HG03139 (cell line): ENCODE results near the gene ATP5F1B.
"Not testable (repeated sequence)": the region's sequence is repeated elsewhere in the genome, so short reads cannot be mapped to it uniquely, and the experiment has no call there.

ENCODE experiments used
- ATAC-seq: cut with Tn5 transposase; IDR thresholded peaks from one replicate; pipeline ENCODE4 v1.9.1; 2021; ENCODE audit not compliant: unreplicated experiment

The ATP5F1B gene

DNA sequence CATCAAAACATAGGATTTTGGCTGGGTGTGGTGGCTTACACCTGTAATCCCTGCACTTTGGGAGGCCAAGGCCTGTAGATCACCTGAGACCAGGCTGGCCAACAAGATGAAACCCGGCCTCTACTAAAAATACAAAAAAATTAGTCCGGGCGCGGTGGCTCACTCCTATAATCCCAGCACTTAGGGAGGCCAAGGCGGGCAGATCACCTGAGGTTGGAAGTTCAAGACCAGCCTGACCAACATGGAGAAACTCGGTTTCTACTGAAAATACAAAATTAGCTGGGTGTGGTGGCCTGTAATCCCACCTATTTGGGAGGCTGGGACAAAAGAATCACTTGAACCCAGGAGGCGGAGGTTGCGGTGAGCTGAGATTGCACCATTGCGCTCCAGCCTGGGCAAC, 2.2 kb upstream of the ATP5F1B start:
- not testable (repeated sequence) for ATAC-seq

DNA sequence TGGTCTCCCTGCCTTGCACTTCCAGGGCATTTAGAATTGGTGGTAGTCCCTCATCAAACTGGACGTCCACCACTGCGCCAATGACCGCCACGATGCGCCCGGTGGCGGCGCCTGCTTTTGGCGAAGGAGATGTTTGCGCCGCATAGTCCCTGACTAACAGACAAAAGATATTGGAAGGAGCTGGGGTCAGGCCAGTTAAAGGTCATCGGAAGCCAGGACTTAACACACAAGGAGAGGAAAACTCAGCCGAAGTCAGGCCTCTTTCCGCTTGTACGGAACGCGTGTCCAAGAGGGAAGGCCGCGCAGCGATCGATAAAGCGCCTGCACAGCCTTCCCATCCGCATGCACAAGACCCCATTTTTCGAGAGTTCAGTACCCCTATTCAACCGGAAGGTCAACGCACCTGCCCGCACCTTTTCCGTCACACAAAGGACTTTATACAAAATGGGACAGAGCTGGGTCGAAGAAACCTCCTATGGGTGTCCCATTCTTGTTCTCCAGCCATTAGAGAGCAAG, 525 bp downstream of the ATP5F1B start:
- ATAC-seq: no peak

DNA sequence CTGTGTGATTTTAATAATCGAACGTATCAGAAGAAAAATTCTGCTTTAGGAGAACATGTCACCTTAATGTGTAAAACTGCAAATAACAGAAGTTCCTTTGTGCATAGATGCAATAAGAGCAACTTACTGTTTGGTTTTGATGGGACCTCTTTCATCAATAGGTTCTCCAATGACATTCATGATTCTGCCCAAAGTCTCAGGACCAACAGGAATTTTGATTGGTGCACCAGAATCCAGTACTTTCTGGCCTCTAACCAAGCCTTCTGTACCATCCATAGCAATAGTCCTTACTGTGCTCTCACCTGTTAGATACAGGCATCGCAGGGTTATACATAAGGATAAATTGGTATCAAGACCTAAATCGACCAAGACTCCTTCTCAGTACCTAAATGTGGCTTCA, 1.1 kb downstream of the ATP5F1B start:
- no peak for ATAC-seq

DNA sequence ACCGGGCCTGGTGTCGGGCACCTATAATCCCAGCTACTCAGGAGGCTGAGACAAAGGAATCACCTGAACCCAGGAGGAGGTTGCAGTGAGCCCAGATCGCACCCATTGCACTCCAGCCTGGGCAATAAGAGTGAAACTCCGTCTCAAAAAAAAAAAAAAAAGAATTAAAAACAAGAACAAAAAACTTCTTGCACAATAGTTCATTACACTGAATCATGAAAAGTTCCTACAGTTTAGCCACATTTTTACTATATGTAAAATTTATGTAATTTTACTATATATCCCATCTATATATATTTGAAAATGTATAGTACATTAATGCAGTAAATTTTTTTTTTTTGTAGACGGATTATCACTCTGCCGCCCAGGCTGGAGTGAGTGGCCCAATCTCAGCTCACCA, 4.6 kb downstream of the ATP5F1B start:
- no peak for ATAC-seq

DNA sequence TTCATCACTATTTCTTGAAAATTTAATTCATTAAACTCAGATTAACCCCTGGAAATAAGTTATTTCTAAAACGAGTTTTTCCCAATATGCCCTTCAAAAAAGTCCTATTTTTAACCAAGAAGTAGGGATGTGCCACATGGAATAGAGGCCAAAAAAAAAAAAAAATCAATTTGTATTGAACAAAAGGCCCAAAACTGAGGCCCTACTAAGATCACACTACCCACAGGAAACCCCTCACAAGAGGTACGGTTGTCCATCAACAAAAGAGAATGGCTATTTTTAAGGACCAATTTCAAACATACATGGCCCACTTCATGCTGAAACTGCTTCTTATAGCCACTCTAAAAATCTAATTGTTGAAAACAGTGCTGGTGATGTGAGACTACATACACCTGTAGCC, 8.2 kb downstream of the ATP5F1B start:
- no peak for ATAC-seq

DNA sequence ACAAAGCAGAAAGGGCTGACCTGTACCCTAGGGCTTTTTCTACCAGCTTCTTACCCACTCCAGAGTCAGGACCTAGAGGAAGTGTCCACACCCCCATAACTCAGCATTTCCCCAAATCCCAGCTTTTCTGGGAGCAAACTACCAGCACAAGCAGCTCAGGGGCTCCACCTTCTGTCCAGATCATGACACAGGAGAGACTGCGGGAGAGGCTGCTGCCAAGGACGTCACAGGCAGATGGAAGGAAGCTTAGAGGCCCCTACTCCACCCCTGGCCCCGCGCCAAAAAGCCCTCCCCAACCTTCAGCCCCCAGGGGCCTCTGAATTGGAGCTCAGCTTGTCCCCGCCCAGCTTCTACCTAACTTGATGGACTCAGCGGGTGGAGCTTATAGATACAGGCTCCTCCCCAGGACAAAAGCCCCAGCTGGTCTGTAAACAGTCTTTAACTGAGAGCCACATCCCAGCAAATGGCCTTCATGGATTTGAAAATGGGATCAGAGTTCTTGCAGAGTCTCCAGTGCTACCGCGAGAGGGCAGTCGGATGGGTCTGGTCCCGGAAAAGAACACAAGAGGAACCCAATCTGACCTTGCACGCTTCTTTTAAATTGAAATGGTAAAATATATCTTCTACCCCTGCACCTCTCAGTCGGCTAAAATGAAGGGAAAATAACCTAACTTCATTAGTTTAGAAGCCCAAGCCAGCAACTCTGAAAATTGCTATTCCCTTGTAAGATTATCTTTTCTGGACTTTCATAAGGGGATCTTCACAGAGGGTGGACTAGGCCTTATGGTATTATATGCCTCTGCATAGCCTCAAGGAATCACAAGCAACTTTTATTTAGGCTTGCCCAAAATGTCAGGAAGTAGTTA, 8.9 kb downstream of the ATP5F1B start:
- ATAC-seq: peak; percentile 37

DNA sequence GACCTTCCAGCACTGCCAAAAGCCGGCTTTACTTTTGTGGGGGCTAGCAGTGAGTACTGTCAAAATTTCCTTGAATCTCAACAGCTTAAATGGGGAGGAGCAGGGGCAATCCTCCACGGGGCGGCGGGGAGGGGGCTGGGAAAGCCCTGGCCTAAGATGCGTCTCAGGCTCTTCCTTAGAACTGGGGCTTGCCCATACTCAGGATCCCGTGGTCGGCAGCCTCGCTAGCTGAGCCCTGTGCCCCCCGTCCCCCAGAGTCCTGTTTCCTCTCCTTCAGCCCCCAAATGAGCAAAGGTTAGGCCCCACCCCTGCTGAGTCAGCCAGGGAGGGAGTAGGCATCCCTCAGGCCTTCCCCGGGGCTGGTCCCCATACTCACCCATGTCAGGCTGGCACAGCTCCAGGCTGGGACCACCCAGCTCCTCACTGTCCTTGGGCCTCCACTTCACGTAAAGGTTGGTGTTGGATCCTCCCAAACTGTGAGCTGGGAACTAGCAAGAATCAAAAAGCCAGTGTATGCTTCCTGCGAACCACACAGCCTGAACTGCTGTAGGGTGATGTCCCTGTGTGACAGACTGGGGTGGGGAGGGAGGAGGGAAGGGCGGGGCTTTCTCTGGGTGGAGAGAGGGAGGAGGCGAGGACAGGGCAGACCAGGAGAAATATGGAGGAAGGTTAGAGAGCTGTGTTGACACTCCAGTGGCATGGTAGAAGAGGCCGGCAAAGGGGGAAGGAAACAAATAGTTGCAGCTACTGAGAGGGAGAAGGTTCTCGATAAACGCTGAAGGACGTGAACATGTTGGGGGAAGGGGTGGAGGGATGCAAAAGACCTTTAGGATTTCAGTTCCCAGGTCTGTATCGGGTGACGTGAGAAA, 9.7 kb downstream of the ATP5F1B start:
- peak; percentile 41 for ATAC-seq

DNA sequence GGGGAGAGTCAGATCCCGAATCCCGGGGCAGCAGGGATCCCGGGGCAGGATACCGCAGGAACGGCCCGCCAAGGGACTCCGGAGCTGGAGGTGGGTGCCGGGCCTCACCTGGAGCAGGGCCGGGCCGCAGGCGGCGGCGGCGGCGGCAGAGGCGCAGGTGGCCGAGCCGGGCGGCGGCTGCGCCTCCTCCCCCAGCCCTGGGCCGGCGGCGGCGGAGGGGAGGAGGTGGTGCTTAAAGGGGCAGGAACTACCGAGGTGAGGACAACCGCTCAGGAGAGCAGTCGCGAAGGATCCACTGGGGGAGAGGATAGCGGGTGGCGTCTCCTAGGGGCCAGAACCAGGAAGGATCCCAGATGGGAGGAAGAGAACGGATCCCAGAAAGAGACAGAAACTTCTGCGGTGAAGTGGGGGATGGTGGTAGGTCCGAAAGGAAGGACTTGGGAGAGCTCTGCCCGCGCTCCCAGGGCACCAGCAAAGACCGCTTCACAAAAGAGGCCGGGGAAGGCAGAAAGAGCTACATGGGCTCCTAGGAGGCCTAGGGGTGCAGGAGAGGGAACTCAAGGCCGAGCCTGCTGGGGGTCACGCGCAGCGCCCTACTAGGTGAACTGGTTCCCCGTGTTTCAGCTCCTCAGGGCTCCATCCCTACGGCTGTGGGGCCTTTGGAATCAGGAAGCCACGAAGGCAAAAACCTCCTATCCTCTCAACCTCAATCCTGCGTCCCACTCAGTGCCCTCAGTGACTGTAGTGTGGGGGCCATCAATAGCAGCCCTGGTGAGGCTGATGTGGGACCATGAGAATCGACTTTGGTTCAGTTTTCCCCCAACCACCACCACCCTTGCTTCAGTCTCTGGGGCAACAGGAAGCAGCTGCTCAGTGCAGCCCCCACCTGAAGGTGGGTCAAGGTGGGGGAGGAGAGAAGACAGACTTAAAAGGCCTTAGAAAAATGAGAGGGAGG, 10.7 kb downstream of the ATP5F1B start:
- no peak for ATAC-seq

DNA sequence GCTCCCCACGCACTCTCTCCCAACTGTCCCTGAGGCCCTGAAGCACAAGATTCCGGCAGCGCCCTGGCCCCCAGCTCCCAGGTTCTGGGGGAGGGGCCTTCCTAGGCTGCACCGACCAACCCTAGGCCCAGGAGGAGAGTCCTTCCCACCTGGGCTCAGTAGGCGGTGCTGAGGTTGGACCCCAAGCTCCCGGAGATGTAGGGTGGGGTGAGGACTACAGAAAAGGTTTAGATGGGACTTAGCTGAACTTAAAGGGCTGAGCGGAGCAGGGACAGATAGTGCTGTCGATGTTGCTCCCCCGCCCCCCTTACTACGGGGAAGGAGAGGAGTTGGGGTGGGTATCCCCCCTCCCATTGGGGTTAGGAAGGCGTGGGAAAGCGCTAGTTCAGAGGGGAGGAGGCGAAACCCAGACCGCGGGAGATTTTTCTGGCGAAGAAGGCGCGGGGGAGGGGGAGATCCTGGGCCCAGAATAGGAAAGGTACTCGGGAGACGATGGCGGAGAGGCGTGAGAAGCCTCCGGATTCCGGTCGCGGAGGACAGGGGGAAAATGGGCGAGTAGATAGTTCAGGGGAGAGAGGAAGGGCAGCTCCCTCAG, 11.4 kb downstream of the ATP5F1B start:
- ATAC-seq: no peak

DNA sequence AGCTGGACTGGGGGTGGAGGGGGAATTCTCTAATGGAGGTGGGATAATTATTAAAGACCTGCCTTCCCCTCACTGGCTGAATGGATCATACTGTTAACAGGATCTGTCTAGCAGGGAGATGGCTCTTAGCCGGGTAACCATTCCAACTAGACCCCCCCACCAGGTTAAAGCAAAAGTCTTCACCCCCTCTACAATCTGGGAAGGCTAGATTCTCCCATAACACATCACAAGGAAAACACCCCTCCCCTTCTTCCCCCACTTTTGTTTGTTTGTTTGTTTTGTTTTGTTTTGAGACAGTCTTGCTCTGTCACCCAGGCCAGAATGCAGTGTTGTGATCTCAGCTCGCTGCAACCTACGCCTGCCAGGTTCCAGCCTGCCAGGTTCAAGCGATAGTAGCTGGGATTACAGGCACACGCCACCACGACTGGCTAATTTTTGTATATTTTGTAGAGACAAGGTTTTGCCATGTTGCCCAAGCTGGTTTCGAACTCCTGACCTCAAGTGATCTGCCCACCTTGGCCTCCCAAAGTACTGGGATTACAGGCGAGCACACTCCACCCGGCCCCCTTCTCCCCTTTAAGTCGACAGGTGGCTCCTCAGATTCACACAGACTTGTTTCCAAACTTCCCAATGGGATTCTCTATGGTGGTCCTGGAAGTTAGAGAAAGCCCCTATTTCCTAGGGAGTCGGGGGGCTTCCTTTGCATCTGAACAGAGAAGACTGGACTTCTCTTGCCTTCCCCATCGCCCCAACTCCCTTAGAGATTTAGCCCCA, 12.1 kb downstream of the ATP5F1B start:
- no peak for ATAC-seq

DNA sequence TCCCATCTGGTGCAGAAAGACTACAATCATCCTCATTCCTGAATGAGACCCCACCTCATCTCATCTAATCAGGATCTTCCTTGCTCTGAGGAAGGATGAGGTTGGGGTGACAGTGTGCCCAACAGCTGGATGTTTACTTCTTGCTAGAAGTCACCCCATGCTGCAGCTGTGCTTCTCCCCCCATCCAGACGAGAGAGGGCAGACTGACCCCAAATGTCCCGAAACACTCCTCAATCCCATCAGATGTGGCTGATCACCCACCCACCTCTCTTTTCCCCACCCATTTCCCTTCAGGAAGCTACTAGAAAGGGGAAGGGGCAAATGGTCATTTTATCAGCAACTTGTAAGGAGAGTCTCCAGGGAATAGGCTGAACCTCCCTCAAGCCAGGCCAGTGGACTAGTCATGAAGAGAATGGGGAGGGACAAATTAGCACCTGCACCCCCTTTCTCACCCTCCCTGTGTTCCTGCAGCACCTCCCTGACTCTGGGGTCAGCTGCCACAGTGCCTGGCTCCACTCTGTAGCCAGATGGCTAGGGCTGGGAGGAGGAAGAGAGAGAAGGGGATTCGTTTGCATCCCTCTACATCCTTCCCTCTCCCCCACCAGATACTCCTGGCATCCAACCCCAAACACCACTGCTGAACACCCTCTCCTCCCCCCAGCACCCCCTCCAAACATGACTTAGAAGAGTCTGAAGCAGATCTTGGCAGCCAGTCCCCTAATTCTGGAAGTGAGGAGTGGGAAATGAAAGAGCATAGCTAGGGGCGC, 12.9 kb downstream of the ATP5F1B start:
- ATAC-seq: no peak

DNA sequence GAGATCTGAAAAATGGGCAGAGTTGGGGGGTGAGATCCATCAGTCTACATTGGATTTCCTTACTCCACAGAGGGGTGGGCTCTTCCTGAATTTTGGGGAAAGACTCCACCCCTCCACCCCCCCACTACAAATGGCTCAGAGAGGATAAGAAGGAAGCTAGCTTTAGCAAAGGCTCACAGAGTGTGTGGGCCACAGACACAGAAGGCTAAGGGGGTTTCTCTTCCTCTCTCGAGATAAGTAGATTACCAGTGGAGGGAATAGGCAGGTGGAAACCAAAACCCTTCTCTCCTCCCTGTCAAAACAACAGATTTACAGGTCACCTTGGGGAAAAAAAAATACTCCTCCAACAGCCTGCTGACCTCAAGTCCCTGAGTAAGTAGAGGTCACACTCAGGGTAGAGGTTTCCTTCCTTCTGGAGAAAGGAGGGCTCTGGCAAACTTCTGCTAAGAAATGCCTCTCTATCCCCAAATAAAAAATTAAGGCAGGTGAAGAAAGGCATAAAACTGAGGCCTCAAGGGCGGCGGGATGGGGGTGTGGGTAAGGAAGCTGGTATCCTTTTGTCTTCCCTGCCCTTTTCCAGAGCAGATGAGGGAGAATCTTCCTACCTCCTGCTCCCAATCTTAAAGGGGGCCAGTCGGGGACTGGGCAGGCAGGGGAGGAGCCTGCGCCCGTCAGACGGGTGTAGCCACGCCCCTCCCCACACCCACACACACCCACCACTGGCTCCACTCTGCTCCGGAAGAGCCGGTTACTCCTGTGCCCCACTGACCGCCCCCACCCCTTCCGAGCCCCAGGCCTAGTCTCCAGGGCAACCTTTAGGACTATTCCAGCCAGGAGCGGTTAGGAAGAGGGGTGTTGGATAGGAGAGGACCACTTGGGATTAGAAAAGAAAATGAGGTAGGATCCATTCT, 13.7 kb downstream of the ATP5F1B start:
- ATAC-seq: no peak

DNA sequence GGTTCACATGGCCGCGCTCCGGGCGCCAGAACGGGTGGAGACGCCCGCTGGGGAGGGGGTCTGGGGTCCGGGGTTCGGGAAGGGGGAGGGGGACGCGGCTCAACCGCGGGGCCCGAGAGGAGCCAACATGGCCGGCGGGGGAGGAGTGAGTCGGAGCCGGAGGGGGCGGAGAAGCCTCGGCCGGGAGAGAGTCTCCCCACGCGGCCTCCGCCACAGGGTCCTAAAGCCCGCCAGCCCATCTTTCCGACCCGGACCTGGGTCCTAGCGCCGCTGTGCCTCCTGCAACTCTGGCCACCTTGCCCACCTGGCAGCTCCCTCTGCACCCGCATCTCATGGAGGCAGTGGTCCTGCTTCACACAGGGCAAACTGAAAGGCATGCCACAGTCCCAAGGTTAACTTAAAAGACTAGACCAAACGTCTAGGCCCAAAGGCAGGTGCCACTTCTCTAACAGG, 15.6 kb downstream of the ATP5F1B start, which contains the start of gene BAZ2A:
Gene BAZ2A (minus strand): TSS at position 147 of the 453 bp plus-strand sequence. CDS start 12,796 bp downstream, outside the sequence.
- peak; percentile 48 for ATAC-seq

DNA sequence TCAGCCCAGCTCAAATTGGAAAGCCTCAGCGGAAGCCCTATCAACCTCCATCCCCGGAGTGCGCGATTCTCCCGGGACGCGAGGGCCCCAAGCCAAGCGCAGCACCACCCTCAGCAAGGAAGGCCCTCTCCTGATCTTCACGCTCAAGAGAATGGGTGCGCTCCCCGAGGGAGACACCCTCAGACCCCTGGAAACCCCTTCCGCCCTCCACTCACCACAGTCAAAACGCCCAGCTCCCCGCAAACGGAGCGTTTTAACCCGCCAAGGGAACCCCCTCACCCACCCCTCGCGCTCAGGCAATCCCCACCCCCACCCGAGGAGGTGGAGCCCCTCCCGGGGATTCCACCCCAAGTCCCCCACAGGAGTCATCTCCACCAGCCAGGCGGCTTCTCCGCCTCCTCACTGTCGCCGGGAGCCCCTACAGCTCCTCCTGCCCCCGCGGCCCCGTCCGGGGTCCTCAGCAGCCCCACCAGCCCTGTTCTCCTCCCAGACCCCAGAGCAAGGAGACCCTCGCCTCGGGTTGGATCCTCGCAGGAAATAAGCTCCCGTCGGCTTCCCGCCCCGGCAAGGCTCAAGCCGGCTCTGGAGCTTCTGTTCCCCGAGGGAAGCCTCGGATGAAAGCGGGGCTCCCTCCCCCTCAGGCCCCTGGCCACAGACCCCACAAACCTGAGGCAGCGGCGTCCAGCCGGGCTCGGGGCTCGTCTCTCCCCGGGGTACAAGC, 16.2 kb downstream of the ATP5F1B start:
- ATAC-seq: no peak

DNA sequence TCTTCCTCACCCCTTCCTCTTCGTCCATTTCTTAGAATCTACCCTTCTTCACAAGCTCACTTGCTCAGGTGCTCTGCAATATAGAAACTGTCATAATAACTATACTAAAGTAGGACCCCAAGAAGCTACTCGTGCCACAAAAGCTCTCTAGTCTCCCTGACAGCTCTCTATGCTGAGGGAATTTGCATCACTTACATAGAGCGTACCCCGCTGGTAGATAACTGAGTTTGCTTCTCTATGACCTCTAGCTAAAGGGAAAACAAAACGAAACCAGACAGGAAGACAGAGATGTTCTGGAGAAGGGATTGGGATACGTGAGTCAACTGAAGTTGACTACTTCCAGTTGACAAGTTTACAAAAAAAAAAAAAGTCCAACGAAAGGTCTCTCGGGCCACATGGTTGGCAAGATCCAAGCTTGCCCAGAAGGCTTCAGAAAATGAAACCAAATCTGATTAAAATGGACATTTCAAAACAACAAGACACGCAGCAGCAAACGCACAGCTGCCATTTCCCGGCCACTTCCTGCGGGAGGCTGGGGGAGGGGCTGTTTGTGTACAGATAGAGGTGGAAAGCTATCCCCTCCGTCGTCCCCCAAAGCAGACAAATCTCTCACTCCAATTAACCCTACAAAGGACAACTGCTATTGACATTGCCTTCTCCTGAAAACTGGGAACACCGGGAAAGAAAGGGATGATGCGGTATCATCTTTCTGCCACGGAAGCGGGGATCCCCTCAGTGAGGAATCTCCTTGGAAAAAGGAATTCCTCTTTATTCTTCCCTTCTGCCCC, 16.9 kb downstream of the ATP5F1B start:
- no peak for ATAC-seq

DNA sequence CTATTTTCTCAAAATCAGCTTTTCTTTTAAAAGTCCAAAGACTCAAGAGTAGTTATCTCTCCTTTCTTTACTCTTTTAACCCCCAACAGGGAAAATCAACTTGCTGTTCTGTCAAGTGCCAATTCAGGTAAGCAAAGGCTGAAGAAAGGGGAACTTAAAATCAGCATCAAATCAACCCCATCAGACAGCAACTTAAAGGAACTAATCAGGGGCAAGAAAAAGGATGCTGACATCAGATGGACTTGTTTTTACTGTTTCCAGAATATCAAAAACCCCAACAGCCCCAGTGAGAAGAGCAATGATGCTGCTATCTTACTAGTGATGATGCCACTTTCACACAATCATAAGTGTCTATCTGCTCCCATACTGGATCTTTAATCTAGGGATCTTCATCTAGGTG, 19.1 kb downstream of the ATP5F1B start:
- no peak for ATAC-seq
